ENCODE results near the gene PAGR1.

- TF ChIP-seq, protein P1, sequence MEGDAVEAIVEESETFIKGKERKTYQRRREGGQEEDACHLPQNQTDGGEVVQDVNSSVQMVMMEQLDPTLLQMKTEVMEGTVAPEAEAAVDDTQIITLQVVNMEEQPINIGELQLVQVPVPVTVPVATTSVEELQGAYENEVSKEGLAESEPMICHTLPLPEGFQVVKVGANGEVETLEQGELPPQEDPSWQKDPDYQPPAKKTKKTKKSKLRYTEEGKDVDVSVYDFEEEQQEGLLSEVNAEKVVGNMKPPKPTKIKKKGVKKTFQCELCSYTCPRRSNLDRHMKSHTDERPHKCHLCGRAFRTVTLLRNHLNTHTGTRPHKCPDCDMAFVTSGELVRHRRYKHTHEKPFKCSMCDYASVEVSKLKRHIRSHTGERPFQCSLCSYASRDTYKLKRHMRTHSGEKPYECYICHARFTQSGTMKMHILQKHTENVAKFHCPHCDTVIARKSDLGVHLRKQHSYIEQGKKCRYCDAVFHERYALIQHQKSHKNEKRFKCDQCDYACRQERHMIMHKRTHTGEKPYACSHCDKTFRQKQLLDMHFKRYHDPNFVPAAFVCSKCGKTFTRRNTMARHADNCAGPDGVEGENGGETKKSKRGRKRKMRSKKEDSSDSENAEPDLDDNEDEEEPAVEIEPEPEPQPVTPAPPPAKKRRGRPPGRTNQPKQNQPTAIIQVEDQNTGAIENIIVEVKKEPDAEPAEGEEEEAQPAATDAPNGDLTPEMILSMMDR (IDR thresholded peaks at IDR 0.05): peak; percentile 15; the same call in 1 of the 2 replicates
- TF ChIP-seq ZFX (IDR thresholded peaks at IDR 0.05; ENCODE audit: borderline replicate concordance): no peak
Measured at GRCh38 chr16:29842732-29843346, 26.9 kb downstream of the PAGR1 start.

Data from 22Rv1 (cell line).